Type B pancreatic cell (in vitro differentiated cells): ENCODE measurements around the gene MISP. TPM values are rescaled to one million over a fixed set of nuclear protein-coding genes. Genes with fewer than 3 reads are reported as not detected.

Source experiments
- DNase-seq: peaks from one replicate; pipeline ENCODE4 v3.0.0; 2021; ENCODE audit warnings: mixed read lengths; ENCODE audit not compliant: unreplicated experiment; ENCODE audit errors: extremely low spot score
- H3K27ac Mint-ChIP-seq: 2 replicates; pipeline ENCODE4 v1.8.0; 2021; ENCODE audit warnings: mild to moderate bottlenecking, mixed read lengths
- H3K27me3 Mint-ChIP-seq: 2 replicates; pipeline ENCODE4 v1.8.0; 2021; ENCODE audit warnings: mixed read lengths
- H3K36me3 Mint-ChIP-seq: 2 replicates; pipeline ENCODE4 v1.8.0; 2021; ENCODE audit warnings: mixed read lengths
- H3K4me1 Mint-ChIP-seq: one replicate; pipeline ENCODE4 v1.8.0; 2021; ENCODE audit warnings: mixed read lengths; ENCODE audit not compliant: unreplicated experiment
- H3K4me3 Mint-ChIP-seq: 2 replicates; pipeline ENCODE4 v1.8.0; 2021; ENCODE audit warnings: mild to moderate bottlenecking, mixed read lengths
- H3K9me3 Mint-ChIP-seq: 2 replicates; pipeline ENCODE4 v1.8.0; 2021; ENCODE audit warnings: mixed read lengths
- CTCF ChIP-seq: fragments of 200-600 bp; sonication (generic); conservative IDR thresholded peaks from 2 replicates; pipeline ENCODE4 v1.5.0; 2021; ENCODE audit warnings: antibody characterized with exemption, mild to moderate bottlenecking
- total RNA-seq: library from RNA; stranded (reverse); gene quantifications from 2 replicates; pipeline ENCODE4 v1.2.1, GENCODE V29; 2021; ENCODE audit warnings: low replicate concordance

MISP gene
- total RNA-seq, 1 donor from 2014 or later = 9.4 TPM

GRCh38 chr19:754530-754929, 3.6 kb downstream of the MISP start:
- H3K27me3 Mint-ChIP-seq = no peaks in the 10 kb centered on the region
- H3K27ac Mint-ChIP-seq = no peak overlapping the region
- no peak overlapping the region for H3K4me3 Mint-ChIP-seq
- H3K9me3 Mint-ChIP-seq = no peaks in the 10 kb centered on the region
- DNase-seq = no peak
- no peak for TF ChIP-seq CTCF
- H3K36me3 Mint-ChIP-seq = no peaks in the 10 kb centered on the region
- H3K4me1 Mint-ChIP-seq = peaks cover 4% of the 10 kb centered on the region

GRCh38 chr19:755063-755462, 4.2 kb downstream of the MISP start:
- peaks cover 7% of the 10 kb centered on the region for H3K4me1 Mint-ChIP-seq
- no peaks in the 10 kb centered on the region for H3K9me3 Mint-ChIP-seq
- H3K27ac Mint-ChIP-seq = no peak overlapping the region
- H3K27me3 Mint-ChIP-seq = no peaks in the 10 kb centered on the region
- no peak overlapping the region for H3K4me3 Mint-ChIP-seq
- H3K36me3 Mint-ChIP-seq = no peaks in the 10 kb centered on the region
- DNase-seq = no peak
- no peak for TF ChIP-seq CTCF

- no peak overlapping the region for H3K4me3 Mint-ChIP-seq
- H3K36me3 Mint-ChIP-seq = no peaks in the 10 kb centered on the region
- H3K4me1 Mint-ChIP-seq = peaks cover 7% of the 10 kb centered on the region
- H3K27ac Mint-ChIP-seq = no peak overlapping the region
- no peaks in the 10 kb centered on the region for H3K9me3 Mint-ChIP-seq
- DNase-seq = no peak
- H3K27me3 Mint-ChIP-seq = no peaks in the 10 kb centered on the region
- no peak for TF ChIP-seq CTCF
These were observed 5.3 kb downstream of the MISP start for GRCh38 chr19:756236-756635.

GRCh38 chr19:756821-757688, 6.1 kb downstream of the MISP start:
- DNase-seq = no peak

GRCh38 chr19:757811-758668, 7.1 kb downstream of the MISP start:
- H3K27me3 Mint-ChIP-seq = no peaks in the 10 kb centered on the region
- H3K9me3 Mint-ChIP-seq = no peaks in the 10 kb centered on the region
- peaks cover 5% of the 10 kb centered on the region for H3K4me1 Mint-ChIP-seq
- no peak overlapping the region for H3K4me3 Mint-ChIP-seq
- DNase-seq = no peak
- H3K36me3 Mint-ChIP-seq = no peaks in the 10 kb centered on the region
- no peak overlapping the region for H3K27ac Mint-ChIP-seq
- no peak for TF ChIP-seq CTCF

More at GRCh38 chr19:756821-757688, 6.1 kb downstream of the MISP start:
- Mint-ChIP-seq H3K4me3 (no peak overlapping the region), H3K27me3 (no peaks in the 10 kb centered on the region), H3K36me3 (no peaks in the 10 kb centered on the region), H3K4me1 (peaks cover 7% of the 10 kb centered on the region), H3K27ac (no peak overlapping the region), H3K9me3 (no peaks in the 10 kb centered on the region)
- TF ChIP-seq CTCF = no peak
